HG03432 (cell line): ENCODE data around the gene NLGN1.

ENCODE experiments used
- ATAC-seq: cut with Tn5 transposase; IDR thresholded peaks from one replicate; pipeline ENCODE4 v1.9.1; 2021; ENCODE audit warnings: mild to moderate bottlenecking, moderate library complexity; ENCODE audit not compliant: unreplicated experiment

Gene NLGN1

GRCh38 chr3:173624086-173624485, 226.5 kb downstream of the NLGN1 start:
- no peak for ATAC-seq

- peak; percentile 42 for ATAC-seq
These were observed 233.3 kb downstream of the NLGN1 start for GRCh38 chr3:173630849-173631248.

GRCh38 chr3:173632945-173633344, 235.4 kb downstream of the NLGN1 start:
- no peak for ATAC-seq

GRCh38 chr3:173635826-173636225, 238.3 kb downstream of the NLGN1 start:
- no peak for ATAC-seq

- ATAC-seq = no peak
These were observed 241.6 kb downstream of the NLGN1 start for GRCh38 chr3:173639098-173639497.

GRCh38 chr3:173641696-173642095, 244.2 kb downstream of the NLGN1 start:
- ATAC-seq = no peak

GRCh38 chr3:173644086-173645082, 246.8 kb downstream of the NLGN1 start:
- ATAC-seq = no peak

GRCh38 chr3:173650596-173650995, 253.1 kb downstream of the NLGN1 start:
- no peak for ATAC-seq

- ATAC-seq = no peak
These were observed 254.5 kb downstream of the NLGN1 start for GRCh38 chr3:173652093-173652492.

- ATAC-seq = no peak
These were observed 256.2 kb downstream of the NLGN1 start for GRCh38 chr3:173653781-173654180.

GRCh38 chr3:173659972-173660371, 262.4 kb downstream of the NLGN1 start:
- no peak for ATAC-seq

GRCh38 chr3:173660645-173661299, 263.2 kb downstream of the NLGN1 start:
- ATAC-seq = no peak

- no peak for ATAC-seq
These were observed 266.2 kb downstream of the NLGN1 start for GRCh38 chr3:173663696-173664111.

GRCh38 chr3:173676094-173676493, 278.6 kb downstream of the NLGN1 start:
- ATAC-seq = no peak

- ATAC-seq = no peak
These were observed 283.7 kb downstream of the NLGN1 start for GRCh38 chr3:173681188-173681678.

GRCh38 chr3:173685456-173685855, 287.9 kb downstream of the NLGN1 start:
- ATAC-seq = no peak

GRCh38 chr3:173688216-173688842, 290.8 kb downstream of the NLGN1 start:
- ATAC-seq = no peak

- no peak for ATAC-seq
These were observed 293.1 kb downstream of the NLGN1 start for GRCh38 chr3:173690542-173691180.

- no peak for ATAC-seq
These were observed 301.8 kb downstream of the NLGN1 start for GRCh38 chr3:173699353-173699752.

GRCh38 chr3:173700336-173700735, 302.8 kb downstream of the NLGN1 start:
- ATAC-seq = no peak

GRCh38 chr3:173702561-173702960, 305.0 kb downstream of the NLGN1 start:
- no peak for ATAC-seq
